Measurements from ENCODE around the gene PIP5K1B.

Gene PIP5K1B

DNA sequence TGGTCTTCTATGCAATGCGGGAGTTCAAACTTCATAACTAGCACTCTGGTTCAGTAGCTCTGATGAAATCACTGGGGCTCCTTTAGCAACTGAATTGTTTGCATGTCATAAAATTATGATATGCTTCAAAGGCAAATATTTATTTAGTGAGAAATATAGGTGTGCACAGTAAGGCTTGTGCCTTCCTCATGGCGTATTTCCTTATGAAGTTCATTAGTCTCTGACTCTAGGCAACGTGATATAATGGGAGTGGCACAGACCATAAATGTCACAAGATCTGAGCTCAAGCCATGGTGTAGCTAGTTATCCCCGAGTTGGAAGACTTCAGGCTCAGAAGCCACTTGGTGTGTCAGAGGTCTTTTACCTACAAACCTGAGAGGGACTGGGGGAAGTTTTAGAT lies 35.5 kb downstream of the PIP5K1B start:
- DNase-seq = no peak

DNA sequence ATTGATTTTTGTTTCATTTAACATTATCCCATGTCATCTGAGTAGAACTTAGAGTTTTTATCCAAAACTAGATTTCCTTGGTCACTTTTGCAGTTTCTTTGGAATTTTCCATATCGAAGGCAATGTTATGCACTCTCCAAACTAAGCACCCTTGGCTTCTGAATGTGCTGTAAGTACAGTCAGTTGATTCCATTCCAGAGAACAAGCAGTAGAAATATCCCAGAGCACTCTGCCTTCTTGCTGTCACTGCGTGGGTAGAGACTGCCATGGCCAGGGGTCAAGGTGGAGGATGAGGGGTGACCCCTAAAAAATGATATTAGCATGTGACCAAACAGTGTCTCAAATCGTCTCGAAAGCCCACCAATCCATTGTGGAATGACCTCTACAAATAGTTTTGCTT lies 36.2 kb downstream of the PIP5K1B start:
- DNase-seq = no peak

DNA sequence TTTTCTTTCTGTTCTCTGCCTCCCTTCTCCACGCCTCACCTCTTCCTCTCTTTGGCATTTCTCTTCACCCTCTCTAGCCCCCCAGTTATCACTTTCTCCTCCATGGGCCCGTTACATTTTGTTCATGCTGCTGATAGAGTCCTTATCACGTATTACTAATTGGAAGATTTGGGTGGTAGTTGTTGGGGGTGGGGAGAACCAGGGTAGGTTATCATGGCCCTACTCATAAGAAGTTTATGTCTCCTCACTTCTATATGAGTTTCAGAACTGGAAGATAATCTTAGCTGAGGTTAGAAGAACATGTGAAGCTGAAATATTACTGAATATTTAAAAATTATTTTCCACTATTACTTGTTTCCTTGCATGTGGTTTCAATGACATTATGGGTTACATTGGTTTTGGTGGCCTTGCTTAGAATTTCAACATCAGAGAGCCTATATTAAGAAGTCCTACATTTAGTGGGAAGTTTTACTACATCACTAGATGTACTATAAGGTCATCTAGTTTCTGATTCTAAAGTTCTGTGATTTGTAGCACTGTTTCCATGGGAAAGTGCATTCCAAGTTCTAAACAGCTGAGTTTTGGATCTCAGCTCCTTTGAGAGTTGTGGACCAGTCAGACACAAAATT lies 36.8 kb downstream of the PIP5K1B start:
- no peak for DNase-seq

DNA sequence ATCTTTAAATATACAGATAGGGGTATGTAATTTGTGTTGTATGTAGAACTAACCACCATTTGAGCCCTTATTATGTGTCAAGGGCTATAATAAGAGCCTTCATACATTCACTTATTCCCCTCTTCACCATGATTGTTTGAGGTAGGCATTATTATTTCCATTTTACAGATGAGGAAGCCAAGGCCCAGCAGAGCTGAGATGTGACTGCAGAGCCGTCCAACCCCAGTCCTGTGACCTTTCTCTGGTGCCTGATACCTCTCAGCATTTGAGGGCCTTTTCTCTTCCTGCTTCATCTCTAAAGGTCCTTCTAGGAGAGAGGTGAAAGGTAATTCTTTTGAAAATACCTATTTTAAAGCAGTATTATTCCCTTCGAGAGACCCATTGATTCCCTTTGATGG lies 37.3 kb downstream of the PIP5K1B start:
- no peak for DNase-seq

DNA sequence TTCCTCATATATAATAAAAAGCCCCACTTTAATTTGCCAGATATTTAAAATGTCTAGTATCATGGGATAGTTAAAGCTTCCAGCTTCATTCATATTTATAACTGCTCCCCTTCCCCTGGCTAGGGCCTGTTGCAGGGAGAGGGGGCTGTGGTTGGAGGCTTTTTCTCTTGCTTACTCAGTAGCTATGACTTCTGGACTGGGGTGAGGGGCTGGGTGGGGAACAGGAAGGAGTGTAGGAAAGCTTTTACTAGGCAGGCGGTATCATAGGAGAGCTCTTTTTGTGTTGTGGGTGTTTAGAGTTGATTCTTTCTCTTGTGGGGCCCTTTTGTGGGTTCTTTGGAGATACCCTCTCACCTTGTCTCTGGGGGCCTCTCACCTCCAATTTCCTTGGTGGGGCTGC lies 39.4 kb downstream of the PIP5K1B start:
- DNase-seq = no peak

DNA sequence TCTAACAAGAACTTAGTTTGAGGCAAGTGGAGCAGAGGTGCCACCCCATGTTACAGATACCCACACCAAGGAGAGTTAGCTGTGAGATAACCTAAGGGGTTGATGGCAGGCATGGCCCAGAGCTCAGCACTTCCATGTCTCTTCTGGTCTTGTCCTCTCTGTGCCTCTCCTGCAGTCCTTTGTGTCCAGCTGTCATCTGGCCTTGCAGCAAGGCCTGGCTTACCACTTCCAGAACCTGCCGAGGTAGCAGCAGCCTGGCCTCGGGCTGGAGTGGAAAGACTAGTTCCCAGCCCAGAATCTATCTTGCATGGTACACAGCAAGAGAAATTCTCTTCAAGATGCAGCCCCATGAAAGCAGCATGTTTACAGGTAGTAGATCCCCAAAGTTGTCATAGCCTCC lies 41.5 kb downstream of the PIP5K1B start:
- DNase-seq = no peak

DNA sequence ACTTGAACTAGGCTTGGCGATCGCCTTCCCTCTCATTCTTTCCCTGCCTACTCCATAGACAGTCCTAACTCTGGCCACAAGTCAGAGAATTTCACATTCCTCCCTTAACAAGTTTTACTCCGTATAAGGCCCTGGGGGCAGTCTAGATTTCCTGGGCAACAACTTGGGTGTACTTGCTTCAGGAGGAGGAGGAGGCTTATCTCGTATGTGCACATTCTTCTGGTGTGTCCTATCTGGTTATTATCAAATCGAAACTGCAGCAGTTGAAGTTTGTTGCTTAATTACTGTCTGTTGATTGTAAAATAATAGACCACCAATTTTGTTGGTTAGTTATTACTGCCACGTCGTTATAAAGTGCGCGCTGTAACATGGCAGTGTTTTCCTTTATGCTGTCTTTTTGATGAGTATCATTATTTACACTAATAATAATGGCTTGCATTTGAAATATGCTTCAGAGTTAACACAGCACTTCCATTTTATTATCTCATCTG lies 42.0 kb downstream of the PIP5K1B start:
- DNase-seq = no peak

DNA sequence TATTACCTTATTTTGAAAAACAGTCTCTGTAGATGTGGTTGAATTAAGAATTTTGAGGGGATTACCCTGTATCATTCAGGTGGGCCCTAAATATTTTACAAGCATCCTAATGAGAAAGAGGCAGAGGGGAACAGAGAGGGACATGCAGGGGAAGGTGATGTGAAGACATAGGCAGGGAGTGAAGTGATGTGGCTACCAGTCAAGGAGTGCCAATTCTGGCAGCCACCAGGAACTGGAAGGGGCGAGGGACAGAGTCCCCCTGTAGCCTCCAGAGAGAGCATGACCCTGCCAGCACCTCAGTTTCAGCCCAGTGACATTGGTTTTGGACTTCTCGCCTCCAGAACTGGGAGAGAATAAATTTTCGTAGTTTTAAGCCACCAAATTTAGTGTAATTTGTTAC lies 44.1 kb downstream of the PIP5K1B start:
- no peak for DNase-seq

DNA sequence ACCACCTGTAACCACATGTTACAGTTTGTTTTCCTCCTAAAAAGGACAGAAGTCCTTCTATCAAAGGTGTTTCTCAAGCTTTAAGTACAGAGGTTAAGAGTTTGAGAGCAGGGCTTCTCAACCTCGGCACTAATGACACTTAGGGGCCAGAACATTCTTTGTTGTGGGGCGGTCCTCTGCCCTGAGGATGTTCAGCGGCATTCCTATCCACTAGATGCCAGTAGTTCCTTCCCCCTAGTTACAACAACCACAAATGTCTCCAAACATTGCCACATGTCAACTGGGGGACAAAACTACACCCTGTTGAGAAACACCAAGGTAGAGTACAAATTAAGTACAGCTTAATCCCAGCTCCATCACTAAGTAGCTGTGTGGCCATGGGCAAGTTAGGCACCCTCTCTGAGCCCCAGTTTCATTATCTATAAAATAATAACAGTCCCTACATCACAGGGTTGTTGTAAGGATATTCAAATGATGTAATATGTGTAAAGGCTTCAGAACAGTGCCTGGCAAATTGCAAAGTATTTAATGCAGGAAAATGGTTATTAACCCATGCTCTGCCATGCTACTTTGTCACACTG lies 44.6 kb downstream of the PIP5K1B start:
- no peak for DNase-seq

DNA sequence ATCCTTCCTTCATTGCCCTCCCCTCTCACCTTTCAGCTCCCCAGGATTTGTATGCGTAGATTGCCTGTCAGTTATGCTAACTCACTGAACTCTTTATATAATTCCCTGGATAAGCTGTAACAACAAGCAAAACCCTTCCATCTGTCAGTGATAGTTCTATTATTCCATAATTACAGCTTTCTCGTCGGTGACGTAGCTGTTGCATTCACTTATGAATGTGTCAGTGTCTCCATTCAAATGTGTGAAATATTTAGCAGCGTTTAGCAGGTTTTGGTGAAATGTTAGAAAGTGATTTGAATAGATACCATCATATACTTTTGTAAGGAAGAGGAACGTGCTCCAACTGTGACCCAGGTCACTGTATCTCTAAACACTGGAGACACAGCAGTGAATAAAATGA lies 45.2 kb downstream of the PIP5K1B start:
- no peak for DNase-seq

DNA sequence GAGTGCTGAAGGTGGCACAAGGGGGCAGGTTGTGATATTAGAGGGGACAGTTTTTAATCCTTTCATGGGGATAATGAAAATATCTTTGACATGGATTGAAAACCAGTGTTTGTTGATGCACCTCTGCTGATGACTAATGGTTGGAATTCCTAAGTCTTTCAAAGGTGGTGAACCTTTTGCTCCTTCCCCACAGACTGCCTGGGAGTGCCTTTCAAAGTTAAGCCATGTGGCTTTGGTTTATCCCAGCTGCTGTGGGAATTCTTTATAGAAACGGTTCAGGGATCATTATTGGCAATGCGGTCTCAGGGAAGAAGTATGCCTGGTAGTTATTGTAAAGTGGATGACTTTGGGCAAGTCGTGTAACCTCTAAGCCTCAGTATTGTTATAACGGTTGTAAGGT lies 45.7 kb downstream of the PIP5K1B start:
- no peak for DNase-seq

DNA sequence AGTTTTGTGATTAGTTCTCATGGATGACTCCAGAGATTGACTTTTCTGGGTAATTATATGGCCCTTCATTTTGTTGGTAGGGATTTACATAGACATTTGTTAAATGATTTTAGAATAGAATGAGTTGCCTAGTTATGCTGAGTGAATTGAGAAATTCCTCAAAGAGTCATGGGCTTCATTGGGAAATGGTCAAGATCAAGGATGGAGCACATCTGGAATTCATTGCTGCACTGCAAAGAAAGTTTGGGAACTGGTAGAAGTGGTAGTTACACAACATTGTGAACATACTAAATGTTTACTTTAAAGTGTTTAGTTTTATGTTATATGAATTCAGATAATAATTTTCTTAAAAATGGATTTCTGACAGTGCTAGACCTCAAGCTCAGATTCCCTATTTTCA lies 46.5 kb downstream of the PIP5K1B start:
- DNase-seq = no peak

DNA sequence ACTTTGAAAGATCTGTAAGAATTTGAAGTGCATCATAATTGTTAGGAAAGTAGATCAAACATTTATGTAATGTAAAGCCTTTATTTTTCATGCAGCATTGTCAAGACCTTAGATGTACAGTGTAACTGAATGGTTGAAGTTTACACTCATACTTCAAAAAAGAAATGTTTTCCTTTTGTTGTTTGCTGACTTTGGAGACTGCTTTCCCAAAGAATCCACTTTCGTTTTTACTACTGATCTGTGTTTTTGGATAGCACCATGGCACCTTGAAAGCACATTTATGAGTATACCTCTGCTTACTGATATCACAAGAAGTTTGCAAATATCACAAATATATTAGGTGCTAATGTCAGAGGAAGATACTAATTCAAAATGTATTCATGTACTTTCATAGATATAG lies 50.0 kb downstream of the PIP5K1B start:
- DNase-seq = no peak

DNA sequence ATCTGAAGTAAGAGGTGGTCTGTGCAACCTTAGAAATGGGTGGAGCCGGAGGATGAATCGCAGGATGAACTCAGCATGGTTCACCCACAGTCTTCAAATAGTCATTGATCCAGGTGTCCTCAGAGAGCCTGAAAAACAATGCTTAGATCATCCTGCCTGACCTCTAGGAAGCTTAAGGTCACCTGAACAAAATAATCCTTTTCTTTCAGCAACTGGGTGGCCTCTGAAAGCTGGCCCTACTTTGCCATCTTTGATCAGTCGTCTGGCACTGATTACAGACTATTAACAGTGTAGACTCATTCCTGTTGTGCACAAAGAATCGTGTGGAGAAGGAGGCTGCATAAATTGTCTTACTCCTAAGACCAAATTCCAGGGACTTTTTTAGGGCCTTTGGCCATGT lies 50.7 kb downstream of the PIP5K1B start:
- no peak for DNase-seq

DNA sequence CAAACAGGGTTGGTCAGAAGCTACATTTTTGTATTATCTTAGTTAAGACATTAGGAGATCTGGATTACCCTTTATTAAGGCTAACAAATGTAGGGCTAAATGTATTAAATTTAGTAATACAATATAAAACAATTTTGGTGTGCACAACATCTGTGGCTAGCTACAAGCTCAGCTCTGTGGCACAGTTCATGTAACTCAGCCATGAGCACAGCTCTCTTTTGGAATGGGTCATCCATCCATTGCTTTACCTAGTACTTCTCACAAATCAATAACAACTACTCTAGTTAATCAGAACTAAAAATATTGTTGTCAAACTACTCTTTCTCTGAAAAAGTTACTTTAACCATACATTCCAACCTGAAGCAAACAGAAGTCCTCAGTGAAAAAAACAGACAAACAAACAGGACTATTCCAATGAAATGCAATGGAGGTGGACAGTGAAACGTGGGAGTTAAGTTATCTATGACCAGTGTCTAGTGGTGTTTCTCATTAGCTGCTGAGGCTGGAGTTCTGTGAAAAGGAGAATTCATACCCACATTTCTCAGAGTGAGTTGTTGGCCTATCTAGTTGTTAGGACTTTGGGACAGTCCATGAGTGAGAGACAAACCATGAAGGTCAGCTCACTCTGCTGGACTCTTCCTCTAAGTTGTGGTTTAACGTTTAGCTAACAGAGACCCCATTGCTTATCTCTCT lies 55.1 kb downstream of the PIP5K1B start:
- no peak for DNase-seq

DNA sequence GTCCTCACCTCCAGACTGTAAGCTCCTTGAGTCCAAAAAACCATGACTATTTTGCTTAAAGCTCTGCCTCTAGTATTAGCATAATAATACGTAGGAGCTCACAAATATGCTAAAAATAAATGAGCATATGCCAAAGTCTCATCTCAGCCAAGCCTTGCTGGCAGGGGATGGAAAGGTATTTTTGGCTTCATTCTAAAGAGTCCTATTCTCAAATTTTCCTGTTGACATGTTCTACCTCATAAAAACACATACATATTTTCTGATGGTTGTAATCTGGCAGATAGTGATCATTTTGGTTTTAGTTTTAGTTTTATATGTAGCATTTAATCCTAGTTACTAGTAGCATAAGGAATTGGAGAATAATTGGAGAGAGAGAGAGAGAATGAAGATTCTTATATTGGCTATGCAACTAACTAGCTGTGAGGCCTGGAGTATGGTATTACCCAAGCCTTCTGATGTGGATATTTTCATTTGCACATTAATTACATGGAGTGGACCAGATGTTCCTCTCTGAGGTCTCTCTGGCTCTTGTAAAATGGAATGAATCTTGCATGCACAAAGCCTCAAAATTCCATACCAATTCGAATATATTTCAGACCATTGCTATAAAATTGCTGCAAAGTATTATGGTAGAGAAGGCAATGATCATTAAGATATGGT lies 55.8 kb downstream of the PIP5K1B start:
- DNase-seq = no peak

DNA sequence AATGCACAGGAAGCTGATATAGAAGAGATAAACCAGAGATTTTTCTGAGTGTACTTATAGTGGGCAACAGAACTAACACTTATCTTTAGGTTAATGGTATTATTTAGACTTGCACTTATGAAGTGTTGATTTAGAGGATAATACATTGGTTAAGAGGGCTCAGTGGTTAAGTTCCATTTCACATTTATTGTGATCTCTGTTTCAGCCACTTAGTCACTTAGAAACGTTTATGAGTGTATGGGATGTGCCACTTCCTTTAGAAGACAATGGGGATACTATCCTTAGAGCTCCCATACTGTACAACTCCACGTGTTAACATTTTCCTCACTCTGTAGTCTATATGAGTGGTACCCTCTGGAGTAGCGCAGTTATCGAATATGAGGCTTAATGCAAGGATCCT lies 57.5 kb downstream of the PIP5K1B start:
- DNase-seq = no peak

DNA sequence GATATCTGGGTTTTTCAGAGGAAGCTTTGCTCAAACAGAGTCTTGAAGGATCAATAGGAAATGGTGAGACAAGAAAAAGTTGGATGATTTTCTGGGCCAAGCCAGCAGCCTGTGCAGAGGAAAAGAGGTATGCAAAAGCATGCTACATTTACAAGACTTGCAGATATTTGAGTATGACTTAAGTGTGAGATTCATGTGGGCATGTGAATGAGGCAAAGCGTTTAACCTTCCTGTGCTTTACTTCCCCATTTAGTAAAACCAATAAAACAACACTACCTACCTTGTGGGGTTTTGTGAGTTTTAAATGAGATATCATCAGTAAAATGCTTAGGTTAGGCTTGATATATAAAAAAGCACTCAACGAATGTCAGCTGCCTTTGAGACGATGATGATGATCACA lies 58.1 kb downstream of the PIP5K1B start:
- no peak for DNase-seq

DNA sequence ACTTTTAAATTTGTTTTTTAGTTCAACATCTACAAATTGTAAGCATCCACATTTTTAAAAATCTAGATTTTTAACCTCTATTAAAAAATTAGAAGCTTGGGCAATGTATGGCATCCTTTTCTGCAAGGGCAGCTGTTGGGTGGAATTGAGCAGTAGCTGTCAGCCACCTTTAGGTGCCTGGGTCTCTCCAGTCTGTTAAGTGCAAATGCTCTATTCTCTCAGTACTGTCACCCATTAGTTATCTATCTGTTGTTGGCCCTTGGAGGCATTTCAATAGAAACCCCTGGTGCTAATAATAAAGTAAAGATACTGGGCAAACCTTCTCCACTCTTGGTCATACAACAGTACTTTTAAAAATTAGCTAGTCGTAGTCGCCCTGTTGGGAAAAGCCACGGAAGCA lies 63.6 kb downstream of the PIP5K1B start:
- DNase-seq = no peak

DNA sequence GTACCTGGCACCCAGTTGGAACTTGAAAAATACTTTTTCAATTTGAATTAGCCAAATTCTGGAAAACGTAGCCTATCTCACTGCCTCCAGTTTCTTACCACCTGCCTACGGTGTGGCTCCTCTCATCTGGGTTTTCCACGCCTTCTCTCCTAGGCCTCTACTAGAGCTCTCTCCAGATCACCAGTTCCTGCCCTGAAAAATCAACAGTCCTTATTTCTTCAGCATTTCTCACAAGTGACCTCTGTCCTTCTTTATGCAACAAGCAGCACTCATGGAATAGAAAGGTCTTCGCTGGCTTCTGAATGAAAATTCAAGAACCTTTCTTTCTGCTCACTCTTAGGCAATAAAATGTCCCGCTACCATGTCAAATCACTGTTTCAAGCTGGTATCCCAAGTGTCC lies 64.8 kb downstream of the PIP5K1B start:
- DNase-seq = no peak

DNA sequence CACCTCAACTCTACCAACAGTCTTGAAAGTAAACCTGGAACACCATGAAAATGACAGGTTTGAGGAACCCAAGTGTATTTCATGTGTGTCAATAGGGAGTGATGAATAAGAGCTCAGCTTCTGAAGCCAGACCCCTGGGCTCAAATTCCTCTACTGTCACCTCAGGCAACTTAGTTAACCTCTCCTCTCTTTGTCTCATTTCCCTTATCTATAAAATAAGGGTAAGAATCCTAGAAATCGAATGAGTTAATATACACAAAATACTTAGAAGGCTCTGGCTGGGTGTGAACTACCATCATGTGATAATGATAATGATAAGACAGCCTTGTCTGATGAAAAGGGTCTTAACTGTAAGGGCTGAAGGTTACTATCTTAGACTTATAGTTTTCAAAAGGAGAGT lies 66.3 kb downstream of the PIP5K1B start:
- no peak for DNase-seq

DNA sequence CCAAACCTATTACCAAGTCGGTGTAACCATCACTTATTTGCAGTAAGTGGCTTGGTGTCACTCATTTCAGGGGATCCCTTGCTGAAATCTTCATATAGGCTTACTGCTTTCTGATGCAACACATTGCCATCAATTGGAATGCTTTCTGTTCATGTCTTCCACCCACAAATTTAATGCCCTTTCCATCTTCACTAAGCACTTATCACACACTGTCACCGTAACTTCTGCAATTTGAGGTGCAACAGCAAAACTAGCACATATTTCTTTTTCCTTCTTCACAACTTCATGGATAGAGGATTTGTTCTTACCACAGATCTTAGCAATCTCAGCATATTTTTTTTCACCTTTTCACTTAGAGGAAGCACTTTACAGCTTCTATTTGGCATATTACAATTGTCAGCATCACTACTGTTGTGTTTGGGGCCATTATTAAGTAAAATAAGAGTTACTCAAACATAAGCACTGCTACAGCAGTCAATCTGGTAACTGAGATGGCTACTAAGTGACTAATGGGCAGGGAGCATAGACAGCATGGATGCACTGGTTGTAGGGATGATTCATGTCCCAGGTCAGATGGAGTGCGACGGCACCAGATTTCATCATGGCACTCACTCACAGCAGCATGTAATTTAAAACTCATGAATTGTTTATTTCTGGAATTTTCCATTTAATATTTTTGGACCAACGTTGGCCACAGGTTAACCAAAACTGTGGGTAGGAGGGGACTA lies 70.1 kb downstream of the PIP5K1B start:
- no peak for DNase-seq

DNA sequence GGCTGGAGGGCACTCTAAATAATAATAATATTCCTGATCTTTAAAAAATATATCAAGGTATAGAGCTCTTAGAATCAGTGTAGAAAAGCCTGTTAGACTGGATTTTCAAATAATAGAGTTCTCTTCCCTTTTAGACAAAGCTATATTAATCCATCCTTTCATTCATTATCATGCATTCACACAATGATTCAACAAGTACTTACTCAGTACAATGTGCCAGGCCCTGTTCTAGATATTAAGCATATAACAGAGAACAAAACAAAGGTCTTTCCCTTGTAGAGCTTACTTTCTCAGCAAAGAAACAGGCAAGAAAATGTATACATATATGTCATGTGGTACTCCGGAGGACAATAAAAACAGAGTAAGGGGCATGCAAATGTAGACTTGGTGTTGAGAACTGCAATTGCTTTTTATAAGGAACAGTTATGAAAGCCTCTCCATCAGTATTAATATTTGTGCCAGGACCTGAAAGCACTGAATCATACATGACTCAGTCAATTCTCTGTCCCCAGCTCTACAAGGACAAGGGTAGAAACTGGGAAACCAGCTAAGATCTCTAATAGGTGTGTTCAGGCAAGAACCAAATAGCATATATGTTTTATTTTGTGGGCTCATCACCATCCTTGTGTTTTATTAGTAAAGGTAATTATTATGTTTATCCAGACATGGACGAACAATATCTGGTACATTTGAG lies 72.2 kb downstream of the PIP5K1B start:
- no peak for DNase-seq
